Mesenchymal stem cell (in vitro differentiated cells and primary cell): ENCODE data around the gene PAQR4.
A peak's percentile ranks its signal among the peaks of the same experiment; 100 is the strongest.

Source experiments
- DNase-seq: peaks from one replicate; pipeline ENCODE4 v3.0.0-alpha.2; 2013
- H2AFZ ChIP-seq: one replicate; pipeline ENCODE4 v1.6.1; 2013; ENCODE audit warnings: low read depth, mild to moderate bottlenecking, control low read depth, inconsistent platforms, low read length, moderate library complexity
- H2AK5ac ChIP-seq: 2 replicates; pipeline ENCODE4 v1.6.1; 2013; ENCODE audit warnings: low read length, moderate library complexity, mild to moderate bottlenecking, inconsistent platforms; ENCODE audit not compliant: severe bottlenecking
- H2BK120ac ChIP-seq: one replicate; pipeline ENCODE4 v1.6.1; 2013; ENCODE audit warnings: low read depth, mild to moderate bottlenecking, inconsistent platforms, low read length, moderate library complexity
- H2BK12ac ChIP-seq, 2 experiments: one replicate each; pipeline ENCODE4 v1.6.1; 2013; ENCODE audit warnings: inconsistent platforms in 2 of 2, low read length in 2 of 2, mild to moderate bottlenecking in 2 of 2, moderate library complexity in 2 of 2, control low read depth in 1 of 2
- H2BK15ac ChIP-seq: one replicate; pipeline ENCODE4 v1.6.1; 2013; ENCODE audit warnings: mild to moderate bottlenecking, low read depth, inconsistent platforms; ENCODE audit not compliant: poor library complexity, severe bottlenecking
- H2BK5ac ChIP-seq: 2 replicates; pipeline ENCODE4 v1.6.1; 2013; ENCODE audit warnings: low read depth, mild to moderate bottlenecking, low read length, control low read depth, inconsistent platforms; ENCODE audit not compliant: poor library complexity, severe bottlenecking
- H3K14ac ChIP-seq, 2 experiments: one replicate each; pipeline ENCODE4 v1.6.1; 2013; ENCODE audit warnings: inconsistent platforms in 2 of 2, low read length in 2 of 2, control low read depth in 1 of 2, mild to moderate bottlenecking in 1 of 2, moderate library complexity in 1 of 2
- H3K18ac ChIP-seq, 2 experiments: one replicate each; pipeline ENCODE4 v1.6.1; 2013; ENCODE audit warnings: inconsistent platforms in 2 of 2, low read length in 2 of 2, control low read depth in 1 of 2, low read depth in 1 of 2, mild to moderate bottlenecking in 1 of 2
- H3K23ac ChIP-seq, 2 experiments: one replicate each; pipeline ENCODE4 v1.6.1; 2013; ENCODE audit warnings: inconsistent platforms in 2 of 2, low read length in 2 of 2, mild to moderate bottlenecking in 2 of 2, moderate library complexity in 2 of 2, control low read depth in 1 of 2
- H3K27ac ChIP-seq: 2 replicates; pipeline ENCODE4 v1.5.1; 2013; ENCODE audit warnings: mild to moderate bottlenecking, moderate library complexity, low read length, control low read depth, inconsistent platforms; ENCODE audit not compliant: poor library complexity, severe bottlenecking
- H3K27me3 ChIP-seq, 2 experiments: 2 replicates each; pipeline versions ENCODE4 v1.6.1 to v1.7.0; 2013; ENCODE audit warnings: low read length in 2 of 2, mild to moderate bottlenecking in 2 of 2, moderate library complexity in 2 of 2, control low read depth in 1 of 2, inconsistent platforms in 1 of 2; ENCODE audit not compliant: control insufficient read depth in 1 of 2, insufficient read depth in 1 of 2
- H3K36me3 ChIP-seq, 2 experiments: 2 replicates each; pipeline versions ENCODE4 v1.6.1 to v1.7.0; 2013; ENCODE audit warnings: low read length in 2 of 2, control low read depth in 1 of 2, inconsistent platforms in 1 of 2, low read depth in 1 of 2, mild to moderate bottlenecking in 1 of 2; ENCODE audit not compliant: insufficient read depth in 2 of 2, control insufficient read depth in 1 of 2
- H3K4ac ChIP-seq, 2 experiments: one replicate each; pipeline ENCODE4 v1.6.1; 2013; ENCODE audit warnings: inconsistent platforms in 2 of 2, low read length in 2 of 2, mild to moderate bottlenecking in 2 of 2, moderate library complexity in 2 of 2, control low read depth in 1 of 2, low read depth in 1 of 2
- H3K4me1 ChIP-seq: 2 replicates; pipeline ENCODE4 v1.6.1; 2013; ENCODE audit warnings: low read depth, low read length, control low read depth; ENCODE audit not compliant: control insufficient read depth, insufficient read depth
- H3K4me2 ChIP-seq: 2 replicates; pipeline ENCODE4 v1.6.1; 2013; ENCODE audit warnings: low read length, mild to moderate bottlenecking, inconsistent platforms; ENCODE audit not compliant: poor library complexity, severe bottlenecking
- H3K4me3 ChIP-seq, 2 experiments: 2 replicates each; pipeline versions ENCODE4 v1.5.1 to v1.7.0; 2013; ENCODE audit warnings: low read length in 2 of 2, mild to moderate bottlenecking in 2 of 2, control low read depth in 1 of 2, low read depth in 1 of 2; ENCODE audit not compliant: insufficient read depth in 1 of 2
- H3K79me1 ChIP-seq: replicated peaks from 2 replicates; pipeline ENCODE4 v1.6.1; 2013; ENCODE audit warnings: mild to moderate bottlenecking, control low read depth, low read length, inconsistent platforms; ENCODE audit not compliant: poor library complexity, severe bottlenecking
- H3K9ac ChIP-seq: 2 replicates; pipeline ENCODE4 v1.7.0; 2013; ENCODE audit warnings: mild to moderate bottlenecking, low read length, moderate library complexity
- H3K9me3 ChIP-seq: 2 replicates; pipeline ENCODE4 v1.7.0; 2013; ENCODE audit warnings: mild to moderate bottlenecking, low read length; ENCODE audit not compliant: control insufficient read depth
- H4K8ac ChIP-seq: one replicate; pipeline ENCODE4 v1.6.1; 2013; ENCODE audit warnings: inconsistent platforms, mild to moderate bottlenecking, low read length, moderate library complexity
- H4K91ac ChIP-seq: one replicate; pipeline ENCODE4 v1.6.1; 2013; ENCODE audit warnings: mild to moderate bottlenecking, low read length, inconsistent platforms
- WGBS: methylation state at CpG from one replicate; pipeline ENCODE4 v1.1.7; 2013; ENCODE audit warnings: mixed read lengths; 5-methylcytosine and 5-hydroxymethylcytosine counted together

The PAQR4 gene

DNA sequence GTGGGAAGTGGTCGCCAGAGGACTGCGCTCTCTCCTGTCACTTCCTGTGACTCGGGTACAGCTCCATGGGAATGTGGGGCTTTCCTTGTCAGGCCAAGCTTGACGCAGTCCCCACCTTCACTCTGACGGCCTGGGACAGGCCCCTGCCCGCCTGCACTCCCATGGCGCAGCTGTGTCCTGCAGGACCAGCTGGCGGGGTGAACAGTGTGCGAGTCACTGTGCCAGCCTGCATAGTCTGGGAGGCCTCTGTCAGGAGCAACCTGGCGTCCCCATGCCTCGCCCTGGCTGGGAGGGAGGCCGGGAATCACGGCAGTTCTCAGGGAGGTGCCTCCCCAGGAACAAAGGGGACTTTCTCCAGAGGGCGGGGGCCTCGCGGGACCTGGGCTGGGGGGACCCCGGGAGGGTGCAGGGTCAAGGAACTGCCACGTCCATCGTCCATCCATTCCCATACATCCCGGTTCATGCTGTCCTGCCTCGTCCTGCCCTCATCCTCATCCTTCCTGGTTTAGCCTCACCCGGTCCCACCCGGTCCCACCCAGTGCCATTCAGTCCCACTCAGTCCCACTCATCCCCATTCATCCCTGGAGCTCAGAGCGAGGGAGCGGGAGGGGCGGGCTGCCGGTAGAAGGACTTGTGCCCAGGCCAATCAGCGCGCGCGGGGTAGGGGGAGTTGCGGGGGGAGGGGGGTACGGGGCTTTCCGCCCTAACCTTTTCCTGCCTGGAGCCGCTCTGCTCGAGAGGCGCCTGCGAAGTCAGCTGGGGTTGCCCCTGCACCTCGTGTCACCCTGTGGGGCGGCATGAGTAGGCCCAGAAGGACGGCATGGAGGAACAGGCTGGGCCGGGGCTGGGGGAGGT lies 44.0 kb upstream of the PAQR4 start:
- WGBS = 67% methylated on average over 35 of the region's 42 CpGs

DNA sequence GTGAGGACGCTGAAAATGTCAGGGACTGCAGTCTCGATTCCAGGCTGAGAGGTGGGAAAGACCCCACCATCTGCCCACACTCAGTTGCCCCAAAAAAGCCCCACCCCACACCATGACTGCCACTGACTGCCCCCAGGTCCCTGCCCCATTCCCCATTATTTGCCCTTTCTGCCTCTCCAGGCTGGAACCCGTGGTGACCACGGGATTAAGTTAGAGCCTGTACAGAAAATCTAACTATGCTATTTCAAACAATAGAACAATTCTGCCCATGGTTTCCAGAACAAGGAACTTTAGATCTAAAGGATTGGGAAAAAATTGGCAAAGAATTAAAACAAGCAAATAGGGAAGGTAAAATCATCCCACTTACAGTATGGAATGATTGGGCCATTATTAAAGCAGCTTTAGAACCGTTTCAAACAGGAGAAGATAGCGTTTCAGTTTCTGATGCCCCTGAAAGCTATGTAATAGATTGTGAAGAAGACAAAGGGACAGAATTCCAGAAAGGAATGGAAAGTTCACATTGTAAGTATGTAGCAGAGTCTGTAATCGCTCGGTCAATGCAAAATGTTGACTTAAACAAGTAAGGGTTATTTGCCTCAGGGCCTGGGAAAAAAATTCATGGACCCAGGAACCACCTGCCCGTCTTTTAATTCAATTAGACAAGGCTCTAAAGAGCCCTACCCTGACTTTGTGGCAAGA lies 43.0 kb upstream of the PAQR4 start:
- Histone ChIP-seq H2AK5ac (no peak overlapping the region), H2BK5ac (no peak overlapping the region), H3K23ac (no peak overlapping the region), H4K8ac (no peak overlapping the region), H3K79me1 (peaks cover 34% of the 10 kb centered on the region), H3K36me3 (peaks cover 48 to 60% of the 10 kb centered on the region in 2 experiments), H3K9me3 (no peaks in the 10 kb centered on the region), H2BK15ac (no peak overlapping the region), H3K27me3 (no peaks in the 10 kb centered on the region), H2BK12ac (no peak overlapping the region), H3K4ac (no peak overlapping the region), H4K91ac (no peak overlapping the region), H2BK120ac (no peak overlapping the region), H3K9ac (peak overlapping the region; percentile 46), H3K4me2 (no peak overlapping the region), H3K27ac (no peak overlapping the region), H3K4me3 (no peak overlapping the region), H3K4me1 (peaks cover 18% of the 10 kb centered on the region), H2AFZ (no peak overlapping the region), H3K14ac (no peak overlapping the region), H3K18ac (no peak overlapping the region)
- no peak for DNase-seq
- WGBS = 73% methylated on average over 7 of the region's 9 CpGs

More for the DNA sequence above, 44.0 kb upstream of the PAQR4 start:
- H2BK12ac ChIP-seq = no peak overlapping the region
- H3K27me3 ChIP-seq = no peaks in the 10 kb centered on the region
- H3K4me2 ChIP-seq = no peak overlapping the region
- H4K8ac ChIP-seq = no peak overlapping the region
- DNase-seq = no peak
- H2AK5ac ChIP-seq = no peak overlapping the region
- no peak overlapping the region for H4K91ac ChIP-seq
- H3K18ac ChIP-seq = peak overlapping the region in 1 of 2 experiments; percentile 34
- no peaks in the 10 kb centered on the region for H3K9me3 ChIP-seq
- H3K9ac ChIP-seq = no peak overlapping the region
- peak overlapping the region; percentile 12 for H2BK120ac ChIP-seq
- no peak overlapping the region for H2BK15ac ChIP-seq
- peaks cover 36% of the 10 kb centered on the region for H3K79me1 ChIP-seq
- peak overlapping the region in 1 of 2 experiments; percentile 35 for H3K4ac ChIP-seq
- no peak overlapping the region for H2BK5ac ChIP-seq
- H3K4me1 ChIP-seq = peaks cover 18% of the 10 kb centered on the region
- H3K14ac ChIP-seq = peak overlapping the region in 1 of 2 experiments; percentile 78
- no peak overlapping the region for H3K4me3 ChIP-seq
- H2AFZ ChIP-seq = no peak overlapping the region
- peaks cover 43 to 50% of the 10 kb centered on the region in 2 experiments for H3K36me3 ChIP-seq
- no peak overlapping the region for H3K23ac ChIP-seq
- H3K27ac ChIP-seq = no peak overlapping the region

DNA sequence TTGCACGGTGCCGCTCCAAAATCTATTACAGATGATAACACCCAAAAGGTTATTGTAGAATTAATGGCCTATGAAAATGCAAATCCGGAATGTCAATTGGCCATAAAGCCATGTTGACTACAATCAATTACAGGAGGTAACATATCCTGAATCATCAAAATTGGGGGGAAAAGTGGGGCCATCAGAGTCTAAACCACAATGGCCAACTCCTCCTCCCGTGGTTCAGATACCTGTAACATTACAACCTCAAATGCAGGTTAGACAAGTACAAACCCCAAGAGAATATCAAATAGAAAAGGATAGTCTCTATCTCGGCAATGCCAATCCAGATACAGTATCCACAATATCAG lies 42.5 kb upstream of the PAQR4 start:
- Histone ChIP-seq H3K14ac (no peak overlapping the region), H3K4me2 (no peak overlapping the region), H3K18ac (peak overlapping the region in 1 of 2 experiments; percentile 43), H3K27ac (no peak overlapping the region), H3K4ac (no peak overlapping the region), H3K4me1 (peaks cover 18% of the 10 kb centered on the region), H2BK12ac (no peak overlapping the region), H2AFZ (peak overlapping the region; percentile 49), H4K8ac (no peak overlapping the region), H4K91ac (no peak overlapping the region), H2BK15ac (no peak overlapping the region), H2BK120ac (no peak overlapping the region), H2BK5ac (no peak overlapping the region), H3K79me1 (peaks cover 31% of the 10 kb centered on the region), H3K4me3 (peak overlapping the region in 1 of 2 experiments; percentile 62), H3K9me3 (no peaks in the 10 kb centered on the region), H2AK5ac (no peak overlapping the region), H3K36me3 (peaks cover 48 to 60% of the 10 kb centered on the region in 2 experiments), H3K9ac (peak overlapping the region; percentile 46), H3K23ac (no peak overlapping the region), H3K27me3 (no peaks in the 10 kb centered on the region)
- WGBS = 79% methylated on average over 3 of the region's 5 CpGs
- no peak for DNase-seq

DNA sequence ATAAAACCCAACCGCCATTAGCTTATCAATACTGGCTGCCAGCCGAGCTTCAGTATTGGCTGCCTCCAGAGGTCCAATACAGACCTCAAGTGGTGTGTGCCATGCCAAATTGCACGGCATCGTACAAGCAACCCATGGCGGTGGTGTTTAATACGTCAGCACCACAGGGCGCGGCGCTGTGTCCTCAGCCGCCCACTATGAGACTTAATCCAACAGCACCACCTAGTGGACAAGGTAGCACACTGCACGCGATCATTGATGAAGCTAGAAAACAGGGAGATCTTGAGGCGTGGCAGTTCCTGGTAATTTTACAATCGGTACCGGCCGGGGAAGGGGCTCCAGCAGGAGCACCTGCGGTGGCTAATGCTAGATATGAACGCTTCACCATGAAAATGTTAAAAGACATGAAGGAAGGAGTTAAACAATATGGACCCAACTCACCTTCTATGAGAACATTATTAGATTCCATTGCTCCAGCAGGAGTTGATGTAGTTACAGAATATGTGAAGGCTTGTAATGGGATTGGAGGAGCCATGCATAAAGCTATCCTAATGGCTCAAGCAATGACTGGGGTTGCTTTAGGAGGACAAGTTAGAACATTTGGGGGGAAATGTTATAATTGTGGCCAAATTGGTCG lies 42.0 kb upstream of the PAQR4 start:
- no peak overlapping the region for H2AK5ac ChIP-seq

More for the DNA sequence above, 42.0 kb upstream of the PAQR4 start:
- WGBS = 13% methylated on average over 17 of the region's 19 CpGs
- Histone ChIP-seq H2BK15ac (no peak overlapping the region), H3K18ac (peak overlapping the region in 1 of 2 experiments; percentile 43), H3K14ac (no peak overlapping the region), H3K4ac (no peak overlapping the region), H3K4me3 (peak overlapping the region in 1 of 2 experiments; percentile 62), H2AFZ (peak overlapping the region; percentile 49), H3K9me3 (no peaks in the 10 kb centered on the region), H4K8ac (peak overlapping the region; percentile 65), H2BK5ac (no peak overlapping the region), H3K36me3 (peaks cover 44 to 59% of the 10 kb centered on the region in 2 experiments), H3K23ac (no peak overlapping the region), H3K27ac (no peak overlapping the region), H3K4me2 (peak overlapping the region; percentile 49), H3K27me3 (no peaks in the 10 kb centered on the region), H2BK120ac (no peak overlapping the region), H3K4me1 (peaks cover 18% of the 10 kb centered on the region), H3K79me1 (peaks cover 30% of the 10 kb centered on the region), H2BK12ac (no peak overlapping the region), H3K9ac (peak overlapping the region; percentile 46), H4K91ac (no peak overlapping the region)
- peak; percentile 87 for DNase-seq
